B cell (primary cell): ENCODE results near the gene UMODL1. TPM values are rescaled to one million over a fixed set of nuclear protein-coding genes. Genes with fewer than 3 reads are reported as not detected.

Source experiments
- ATAC-seq: fragments of 200-7000 bp; cut with Tn5 transposase; one replicate; pipeline ENCODE4 v1.10.0; 2021; ENCODE audit warnings: low read depth, mild to moderate bottlenecking, moderate number of reproducible peaks, moderate library complexity
- CTCF ChIA-PET: fragments of 350-600 bp; sonication (Branson Sonifier 250); formaldehyde crosslinking; loops from one replicate; lab custom pipeline; 2021; ENCODE audit warnings: antibody characterized with exemption, inconsistent platforms; lab: Charles Lee
- POLR2A ChIA-PET: fragments of 350-600 bp; sonication (Branson Sonifier 250); formaldehyde crosslinking; loops from one replicate; lab custom pipeline; 2021; ENCODE audit warnings: antibody characterized with exemption; lab: Charles Lee
- DNase-seq: peaks from one replicate; pipeline ENCODE4 v3.0.0; 2013
- H2AFZ ChIP-seq: 2 replicates; pipeline ENCODE4 v1.6.1; 2012; ENCODE audit warnings: mild to moderate bottlenecking, low read depth, low read length; ENCODE audit not compliant: insufficient read depth, poor library complexity, severe bottlenecking
- H3K27ac ChIP-seq, 2 donors: 1 replicate in 1 of 2; 2 replicates in 1 of 2; pipeline ENCODE4 v1.5.1; 2012 to 2013; ENCODE audit warnings: low read length in 2 of 2, mild to moderate bottlenecking in 2 of 2, moderate library complexity in 1 of 2
- H3K27me3 ChIP-seq, 4 experiments: fragments of 200-600 bp in 1 of 4; sonication (generic) in 1 of 4; replicated peaks in 1 of 4; 1 replicate in 2 of 4; 2 replicates in 2 of 4; pipeline versions ENCODE4 v1.6.1 to v1.7.0; 2013 to 2016; ENCODE audit warnings: low read length in 3 of 4, mild to moderate bottlenecking in 2 of 4, mixed read lengths in 1 of 4, moderate library complexity in 1 of 4; ENCODE audit not compliant: insufficient read depth in 4 of 4, control insufficient read depth in 3 of 4; ENCODE audit errors: control extremely low read depth in 1 of 4
- H3K36me3 ChIP-seq, 2 experiments: replicated peaks in 1 of 2; 1 replicate in 1 of 2; 2 replicates in 1 of 2; pipeline versions ENCODE4 v1.6.1 to v1.7.1; 2013; ENCODE audit warnings: low read length in 1 of 2; ENCODE audit not compliant: insufficient read depth in 2 of 2, control insufficient read depth in 1 of 2; ENCODE audit errors: control extremely low read depth in 1 of 2, extremely low read depth in 1 of 2
- H3K4me1 ChIP-seq, 2 donors: fragments of 200-600 bp in 1 of 2; sonication (generic) in 1 of 2; 1 replicate in 1 of 2; 2 replicates in 1 of 2; pipeline versions ENCODE4 v1.5.1 to v1.6.1; 2013 to 2017; ENCODE audit warnings: low read length in 2 of 2; ENCODE audit not compliant: control insufficient read depth in 2 of 2, insufficient read depth in 2 of 2
- H3K4me2 ChIP-seq: replicated peaks from 2 replicates; pipeline ENCODE3; 2012; ENCODE audit warnings: mild to moderate bottlenecking, low read depth, low read length; ENCODE audit not compliant: poor library complexity, severe bottlenecking
- H3K4me3 ChIP-seq, 5 experiments: fragments of 200-600 bp in 1 of 5; sonication (generic) in 1 of 5; 1 replicate in 3 of 5; 2 replicates in 2 of 5; pipeline versions ENCODE4 v1.5.1 to v1.7.0; 2011 to 2016; ENCODE audit warnings: low read length in 4 of 5, mild to moderate bottlenecking in 4 of 5, low read depth in 2 of 5, control low read depth in 1 of 5, moderate library complexity in 1 of 5; ENCODE audit not compliant: insufficient read depth in 1 of 5; ENCODE audit errors: control extremely low read depth in 1 of 5, extremely low read depth in 1 of 5
- H3K79me2 ChIP-seq: fragments of 200-600 bp; sonication (generic); one replicate; pipeline ENCODE4 v1.6.0; 2016; ENCODE audit warnings: low read length; ENCODE audit not compliant: control insufficient read depth, insufficient read depth
- H3K9ac ChIP-seq: fragments of 200-600 bp; sonication (generic); 2 replicates; pipeline ENCODE4 v1.6.1; 2017; ENCODE audit warnings: mild to moderate bottlenecking, low read length, moderate library complexity
- H3K9me3 ChIP-seq, 3 donors: one replicate each; pipeline versions ENCODE4 v1.6.1 to v1.7.1; 2013; ENCODE audit warnings: low read length in 2 of 3; ENCODE audit not compliant: control insufficient read depth in 2 of 3, insufficient read depth in 1 of 3; ENCODE audit errors: control extremely low read depth in 1 of 3
- H4K20me1 ChIP-seq: 2 replicates; pipeline ENCODE4 v1.6.0; 2012; ENCODE audit warnings: mild to moderate bottlenecking, low read length; ENCODE audit not compliant: insufficient read depth, control insufficient read depth, poor library complexity, severe bottlenecking
- H3K27ac Mint-ChIP-seq: one replicate; pipeline ENCODE4 v1.8.0; 2021; ENCODE audit warnings: mixed read lengths
- H3K27me3 Mint-ChIP-seq: one replicate; pipeline ENCODE4 v1.8.0; 2021; ENCODE audit warnings: mixed read lengths
- H3K4me1 Mint-ChIP-seq: one replicate; pipeline ENCODE4 v1.8.0; 2021; ENCODE audit warnings: mixed read lengths
- H3K4me3 Mint-ChIP-seq: one replicate; pipeline ENCODE4 v1.8.0; 2021; ENCODE audit warnings: mixed read lengths
- H3K9me3 Mint-ChIP-seq: one replicate; pipeline ENCODE4 v1.8.0; 2022; ENCODE audit warnings: mixed read lengths; ENCODE audit not compliant: insufficient read depth
- EZH2 ChIP-seq: IDR thresholded peaks from 2 replicates; pipeline ENCODE4 v1.6.1; 2012; ENCODE audit warnings: borderline replicate concordance, low read depth, mild to moderate bottlenecking, moderate library complexity, low read length; ENCODE audit not compliant: insufficient read depth, poor library complexity, severe bottlenecking
- whole genome bisulfite sequencing: methylation state at CpG from one replicate; pipeline ENCODE4 v1.1.5; 2013; ENCODE audit warnings: missing lambda C conversion rate; ENCODE audit not compliant: insufficient coverage; 5-methylcytosine and 5-hydroxymethylcytosine counted together
- intact Hi-C: fragments of 100-400 bp; cut with micrococcal nuclease; formaldehyde crosslinking; loops from one replicate; pipeline ENCODE4 v1.10.0; 2022
- polyA plus RNA-seq: library from polyadenylated mRNA; depleted of rRNA; stranded (reverse); fragments of >200 nt; gene quantifications from 2 replicates; pipeline ENCODE4 v1.2.3, GENCODE V29; 2012
- total RNA-seq, 2 donors: library from RNA; stranded (reverse); fragments of 120-200 nt in 1 of 2; gene quantifications; 1 replicate in 1 of 2; 2 replicates in 1 of 2; pipeline versions ENCODE4 v1.2.3 to v1.2.4, GENCODE V29; 2013 to 2022
- TF ChIP-seq, protein P1 (sequence below): fragments of 200-600 bp; IDR thresholded peaks from one replicate; pipeline ENCODE4 v1.8.0; 2022; ENCODE audit warnings: antibody characterized with exemption, mild to moderate bottlenecking

Gene UMODL1
- total and polyA plus RNA-seq, 2 donors (not counting 1 experiment from before 2014, with no cell fraction given): 0.10 to 0.49 TPM

DNA sequence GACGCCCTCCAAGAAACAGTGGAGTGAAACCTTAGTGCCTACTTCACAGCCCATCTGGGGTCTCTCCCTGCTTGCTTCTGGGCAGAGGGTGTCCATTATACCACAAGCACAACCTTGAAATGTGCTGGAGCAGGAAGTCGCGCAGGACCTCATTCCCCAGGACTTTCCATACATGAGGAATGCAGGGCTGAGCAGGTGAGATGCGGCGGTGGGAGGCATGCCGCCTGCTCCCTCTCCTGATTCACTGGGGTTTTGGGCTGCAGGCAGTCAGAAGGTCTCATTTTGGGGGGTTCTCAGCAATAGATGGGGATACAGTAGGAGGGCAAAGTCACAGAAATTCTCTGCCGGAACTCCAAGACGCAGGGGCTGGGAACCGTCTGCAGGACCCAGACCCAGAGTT lies 15.7 kb upstream of the UMODL1 start:
- peaks cover 30% of the 10 kb centered on the region for H3K4me1 Mint-ChIP-seq
- no peaks in the 10 kb centered on the region for H3K27me3 ChIP-seq
- H3K4me1 ChIP-seq: peaks cover 10 to 31% of the 10 kb centered on the region in 2 donors
- ATAC-seq (no peak), DNase-seq (no peak)
- H3K9me3 Mint-ChIP-seq: no peaks in the 10 kb centered on the region
- H3K4me3 Mint-ChIP-seq: no peak overlapping the region
- CTCF ChIA-PET: no interaction called here
- no peak overlapping the region for H3K27ac Mint-ChIP-seq
- H3K36me3 ChIP-seq: no peaks in the 10 kb centered on the region
- H3K27me3 Mint-ChIP-seq: no peaks in the 10 kb centered on the region
- no peak overlapping the region for H2AFZ ChIP-seq
- H3K9me3 ChIP-seq: no peaks in the 10 kb centered on the region
- TF ChIP-seq, protein P1, sequence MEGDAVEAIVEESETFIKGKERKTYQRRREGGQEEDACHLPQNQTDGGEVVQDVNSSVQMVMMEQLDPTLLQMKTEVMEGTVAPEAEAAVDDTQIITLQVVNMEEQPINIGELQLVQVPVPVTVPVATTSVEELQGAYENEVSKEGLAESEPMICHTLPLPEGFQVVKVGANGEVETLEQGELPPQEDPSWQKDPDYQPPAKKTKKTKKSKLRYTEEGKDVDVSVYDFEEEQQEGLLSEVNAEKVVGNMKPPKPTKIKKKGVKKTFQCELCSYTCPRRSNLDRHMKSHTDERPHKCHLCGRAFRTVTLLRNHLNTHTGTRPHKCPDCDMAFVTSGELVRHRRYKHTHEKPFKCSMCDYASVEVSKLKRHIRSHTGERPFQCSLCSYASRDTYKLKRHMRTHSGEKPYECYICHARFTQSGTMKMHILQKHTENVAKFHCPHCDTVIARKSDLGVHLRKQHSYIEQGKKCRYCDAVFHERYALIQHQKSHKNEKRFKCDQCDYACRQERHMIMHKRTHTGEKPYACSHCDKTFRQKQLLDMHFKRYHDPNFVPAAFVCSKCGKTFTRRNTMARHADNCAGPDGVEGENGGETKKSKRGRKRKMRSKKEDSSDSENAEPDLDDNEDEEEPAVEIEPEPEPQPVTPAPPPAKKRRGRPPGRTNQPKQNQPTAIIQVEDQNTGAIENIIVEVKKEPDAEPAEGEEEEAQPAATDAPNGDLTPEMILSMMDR: no peak
- no peak for TF ChIP-seq EZH2
- intact Hi-C loops: no loop called here
- no peaks in the 10 kb centered on the region for H3K79me2 ChIP-seq
- H3K27ac ChIP-seq: no peak overlapping the region
- no peak overlapping the region for H3K9ac ChIP-seq
- H3K4me2 ChIP-seq: no peak overlapping the region
- POLR2A ChIA-PET: no interaction called here
- no peak overlapping the region for H3K4me3 ChIP-seq
- H4K20me1 ChIP-seq: no peaks in the 10 kb centered on the region
- whole genome bisulfite sequencing: 80% methylated on average over 5 of the region's 9 CpGs

DNA sequence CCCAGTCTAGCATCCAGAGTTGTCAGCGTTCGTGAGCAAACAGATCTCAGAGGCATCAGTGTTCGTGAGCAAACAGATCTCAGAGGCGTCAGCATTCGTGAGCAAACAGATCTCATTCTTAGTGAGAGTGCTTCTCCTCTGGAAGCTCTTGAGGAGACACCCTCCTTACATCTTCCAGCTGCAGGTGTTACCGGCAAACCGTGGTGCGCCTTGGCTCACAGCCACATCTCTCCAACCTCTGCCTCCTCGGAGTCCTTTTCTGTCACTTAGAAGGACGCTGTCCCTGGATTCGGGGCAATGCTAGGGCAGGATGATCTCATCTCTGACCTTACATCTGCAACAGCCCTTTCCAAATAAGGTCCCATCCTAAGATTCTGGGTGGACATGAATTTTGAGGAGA lies 14.6 kb upstream of the UMODL1 start:
- no peaks in the 10 kb centered on the region for H3K27me3 Mint-ChIP-seq
- H3K9me3 Mint-ChIP-seq: no peaks in the 10 kb centered on the region
- no peak for ATAC-seq
- Histone ChIP-seq H3K9me3 (peaks cover 0 to under 1% (median 0%) of the 10 kb centered on the region in 3 donors), H3K4me1 (peaks cover 21 to 41% of the 10 kb centered on the region in 2 donors), H2AFZ (no peak overlapping the region), H3K36me3 (no peaks in the 10 kb centered on the region), H3K27me3 (no peaks in the 10 kb centered on the region), H3K4me2 (no peak overlapping the region), H3K27ac (no peak overlapping the region), H4K20me1 (no peaks in the 10 kb centered on the region), H3K79me2 (no peaks in the 10 kb centered on the region), H3K9ac (no peak overlapping the region), H3K4me3 (no peak overlapping the region)
- no peak for TF ChIP-seq EZH2
- TF ChIP-seq, protein P1: no peak
- no peak for DNase-seq
- intact Hi-C loops: no loop called here
- ChIA-PET POLR2A (interaction anchor here (0.6 kb wide), 1 partner anchor 124 kb away, joined by 4 read pairs; no protein-coding TSS in a partner anchor), CTCF (no interaction called here)
- H3K4me3 Mint-ChIP-seq: no peak overlapping the region
- WGBS: 92% methylated on average over 9 of the region's 11 CpGs
- no peak overlapping the region for H3K27ac Mint-ChIP-seq
- peaks cover 40% of the 10 kb centered on the region for H3K4me1 Mint-ChIP-seq
